ENCODE results near the gene S100A2.

S100A2 gene

DNA sequence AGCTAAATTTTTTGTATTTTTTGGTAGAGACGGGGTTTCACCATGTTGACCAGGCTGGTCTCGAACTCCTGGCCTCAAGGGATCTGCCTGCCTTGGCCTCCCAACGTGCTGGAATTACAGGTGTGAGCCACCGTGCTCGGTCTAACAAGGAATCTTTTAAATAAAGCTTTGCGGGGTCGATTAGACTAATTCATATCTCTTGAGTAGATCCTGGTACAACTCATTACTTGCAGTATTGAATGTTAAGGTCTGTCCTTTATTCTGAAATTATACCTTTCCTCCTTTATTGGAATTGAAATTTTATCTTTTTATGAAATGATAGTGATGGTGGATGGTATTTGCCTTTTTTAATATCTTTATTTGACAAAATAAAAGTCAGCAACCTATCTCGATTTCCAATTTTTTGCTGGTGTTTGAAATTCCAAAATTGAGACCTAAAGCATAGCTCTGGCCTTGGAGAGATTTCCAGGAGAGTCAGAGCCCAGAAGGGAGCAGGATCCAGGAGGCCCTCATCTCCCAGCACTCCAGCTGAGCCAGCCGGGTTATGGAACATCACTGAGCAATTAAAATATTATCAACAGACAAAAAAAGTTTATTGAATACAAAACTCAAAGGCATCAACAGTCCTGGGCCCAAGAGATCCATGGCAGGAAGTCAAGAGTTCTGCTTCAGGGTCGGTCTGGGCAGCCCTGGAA is 4.7 kb downstream of the S100A2 start:
- Histone ChIP-seq H2AFZ (ENCODE audit: low read depth, low read length) (no peak overlapping the region), H3K36me3 (replicated peaks; ENCODE audit: low read depth, low read length) (no peaks in the 10 kb centered on the region), H3K4me2 (ENCODE audit: low read length) (no peak overlapping the region), H3K27ac (ENCODE audit: low read length) (no peak overlapping the region), H3K4me1 (ENCODE audit: low read length) (peaks cover 8% of the 10 kb centered on the region), H3K9me3 (ENCODE audit: insufficient read depth, low read length) (no peaks in the 10 kb centered on the region), H3K9ac (ENCODE audit: low read length) (no peak overlapping the region), H4K20me1 (ENCODE audit: insufficient read depth, low read length) (no peaks in the 10 kb centered on the region), H3K4me3 (ENCODE audit: low read length) (no peak overlapping the region), H3K27me3 (ENCODE audit: low read depth, low read length) (no peaks in the 10 kb centered on the region), H3K79me2 (ENCODE audit: low read length) (no peaks in the 10 kb centered on the region)
- TF ChIP-seq EZH2phosphoT487 (IDR thresholded peaks at IDR 0.05; ENCODE audit: low read depth), result no peak
- TF ChIP-seq, protein P1, sequence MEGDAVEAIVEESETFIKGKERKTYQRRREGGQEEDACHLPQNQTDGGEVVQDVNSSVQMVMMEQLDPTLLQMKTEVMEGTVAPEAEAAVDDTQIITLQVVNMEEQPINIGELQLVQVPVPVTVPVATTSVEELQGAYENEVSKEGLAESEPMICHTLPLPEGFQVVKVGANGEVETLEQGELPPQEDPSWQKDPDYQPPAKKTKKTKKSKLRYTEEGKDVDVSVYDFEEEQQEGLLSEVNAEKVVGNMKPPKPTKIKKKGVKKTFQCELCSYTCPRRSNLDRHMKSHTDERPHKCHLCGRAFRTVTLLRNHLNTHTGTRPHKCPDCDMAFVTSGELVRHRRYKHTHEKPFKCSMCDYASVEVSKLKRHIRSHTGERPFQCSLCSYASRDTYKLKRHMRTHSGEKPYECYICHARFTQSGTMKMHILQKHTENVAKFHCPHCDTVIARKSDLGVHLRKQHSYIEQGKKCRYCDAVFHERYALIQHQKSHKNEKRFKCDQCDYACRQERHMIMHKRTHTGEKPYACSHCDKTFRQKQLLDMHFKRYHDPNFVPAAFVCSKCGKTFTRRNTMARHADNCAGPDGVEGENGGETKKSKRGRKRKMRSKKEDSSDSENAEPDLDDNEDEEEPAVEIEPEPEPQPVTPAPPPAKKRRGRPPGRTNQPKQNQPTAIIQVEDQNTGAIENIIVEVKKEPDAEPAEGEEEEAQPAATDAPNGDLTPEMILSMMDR (IDR thresholded peaks at IDR 0.05; ENCODE audit: low read depth, low read length), result no peak

GRCh38 chr1:153560241-153560640 is 5.4 kb downstream of the S100A2 start:
- Histone ChIP-seq H2AFZ (ENCODE audit: low read depth, low read length) (no peak overlapping the region), H3K4me1 (ENCODE audit: low read length) (peaks cover 1% of the 10 kb centered on the region), H3K9me3 (ENCODE audit: insufficient read depth, low read length) (no peaks in the 10 kb centered on the region), H4K20me1 (ENCODE audit: insufficient read depth, low read length) (no peaks in the 10 kb centered on the region), H3K27ac (ENCODE audit: low read length) (no peak overlapping the region), H3K4me3 (ENCODE audit: low read length) (no peak overlapping the region), H3K4me2 (ENCODE audit: low read length) (no peak overlapping the region), H3K27me3 (ENCODE audit: low read depth, low read length) (no peaks in the 10 kb centered on the region), H3K79me2 (ENCODE audit: low read length) (no peaks in the 10 kb centered on the region), H3K9ac (ENCODE audit: low read length) (no peak overlapping the region), H3K36me3 (replicated peaks; ENCODE audit: low read depth, low read length) (no peaks in the 10 kb centered on the region)
- TF ChIP-seq, protein P1 (IDR thresholded peaks at IDR 0.05; ENCODE audit: low read depth, low read length), result no peak
- TF ChIP-seq EZH2phosphoT487 (IDR thresholded peaks at IDR 0.05; ENCODE audit: low read depth), result no peak

- Histone ChIP-seq H3K9me3 (ENCODE audit: insufficient read depth, low read length) (no peaks in the 10 kb centered on the region), H3K79me2 (ENCODE audit: low read length) (no peaks in the 10 kb centered on the region), H3K4me1 (ENCODE audit: low read length) (peaks cover 6% of the 10 kb centered on the region), H3K4me2 (ENCODE audit: low read length) (no peak overlapping the region), H3K27ac (ENCODE audit: low read length) (no peak overlapping the region), H2AFZ (ENCODE audit: low read depth, low read length) (no peak overlapping the region), H3K36me3 (replicated peaks; ENCODE audit: low read depth, low read length) (no peaks in the 10 kb centered on the region), H4K20me1 (ENCODE audit: insufficient read depth, low read length) (no peaks in the 10 kb centered on the region), H3K4me3 (ENCODE audit: low read length) (no peak overlapping the region), H3K27me3 (ENCODE audit: low read depth, low read length) (no peaks in the 10 kb centered on the region), H3K9ac (ENCODE audit: low read length) (no peak overlapping the region)
- TF ChIP-seq, protein P1 (IDR thresholded peaks at IDR 0.05; ENCODE audit: low read depth, low read length), result no peak
- TF ChIP-seq EZH2phosphoT487 (IDR thresholded peaks at IDR 0.05; ENCODE audit: low read depth), result no peak
Observed at GRCh38 chr1:153557877-153558276, 7.8 kb downstream of the S100A2 start.

- Histone ChIP-seq H3K79me2 (ENCODE audit: low read length) (no peaks in the 10 kb centered on the region), H3K9me3 (ENCODE audit: insufficient read depth, low read length) (no peaks in the 10 kb centered on the region), H3K4me1 (ENCODE audit: low read length) (peaks cover 6% of the 10 kb centered on the region), H4K20me1 (ENCODE audit: insufficient read depth, low read length) (no peaks in the 10 kb centered on the region), H3K4me2 (ENCODE audit: low read length) (no peak overlapping the region), H3K4me3 (ENCODE audit: low read length) (no peak overlapping the region), H3K36me3 (replicated peaks; ENCODE audit: low read depth, low read length) (no peaks in the 10 kb centered on the region), H3K27me3 (ENCODE audit: low read depth, low read length) (no peaks in the 10 kb centered on the region), H3K27ac (ENCODE audit: low read length) (no peak overlapping the region), H2AFZ (ENCODE audit: low read depth, low read length) (no peak overlapping the region), H3K9ac (ENCODE audit: low read length) (no peak overlapping the region)
- no peak for TF ChIP-seq EZH2phosphoT487 (IDR thresholded peaks at IDR 0.05; ENCODE audit: low read depth)
Observed at GRCh38 chr1:153556348-153556747, 9.3 kb downstream of the S100A2 start.

Measured in OCI-LY3 (cell line).